ENCODE measurements around the gene GJD3.
"Not testable (repeated sequence)": the region's sequence is repeated elsewhere in the genome, so short reads cannot be mapped to it uniquely, and the experiment has no call there.

GRCh38 chr17:40386555-40386954 is 22.0 kb upstream of the GJD3 start:
- not testable (repeated sequence) for TF ChIP-seq POLR2AphosphoS5, POLR2A, EP300 (IDR thresholded peaks at IDR 0.05)

Data from suprapubic skin (tissue), 4 donors.